HEK293 (cell line): ENCODE results near the gene MRPL28.

ENCODE experiments used
- KLF10 ChIP-seq: fragments of 450-650 bp; IDR thresholded peaks from 2 replicates; pipeline ENCODE4 v1.5.1; 2018; ENCODE audit warnings: missing biosample characterization, mild to moderate bottlenecking, missing genetic modification characterization
- KLF9 ChIP-seq: fragments of 450-650 bp; formaldehyde crosslinking; IDR thresholded peaks from 2 replicates; pipeline ENCODE4 v1.5.1; 2016; ENCODE audit warnings: missing biosample characterization, missing genetic modification characterization, low read depth
- ZNF121 ChIP-seq: fragments of 450-650 bp; formaldehyde crosslinking; IDR thresholded peaks from 2 replicates; pipeline ENCODE4 v1.5.1; 2016; ENCODE audit warnings: missing biosample characterization, missing genetic modification characterization
- ZNF202 ChIP-seq: fragments of 450-650 bp; formaldehyde crosslinking; IDR thresholded peaks from 2 replicates; pipeline ENCODE4 v1.5.1; 2016; ENCODE audit warnings: missing biosample characterization, missing genetic modification characterization, borderline replicate concordance
- ZNF274 ChIP-seq, 2 experiments: fragments of 200-500 bp in 1 of 2; fragments of 450-650 bp in 1 of 2; sonication (Bioruptor generic) in 1 of 2; formaldehyde crosslinking in 1 of 2; IDR thresholded peaks; 2 replicates each; pipeline versions ENCODE4 v1.5.1 to v1.6.1; 2014 to 2016; ENCODE audit warnings: borderline replicate concordance in 1 of 2, inconsistent platforms in 1 of 2, low read length in 1 of 2, missing biosample characterization in 1 of 2, missing genetic modification characterization in 1 of 2
- ZNF510 ChIP-seq: fragments of 450-650 bp; formaldehyde crosslinking; IDR thresholded peaks from 2 replicates; pipeline ENCODE4 v1.5.1; 2018; ENCODE audit warnings: mild to moderate bottlenecking, missing genetic modification characterization, missing biosample characterization; ENCODE audit not compliant: insufficient replicate concordance
- TF ChIP-seq, protein P1 (sequence below): fragments of 450-650 bp; formaldehyde crosslinking; IDR thresholded peaks from 2 replicates; pipeline ENCODE4 v1.5.1; 2016; ENCODE audit warnings: missing biosample characterization, missing genetic modification characterization, borderline replicate concordance
- TF ChIP-seq, protein P2 (sequence below): fragments of 450-650 bp; formaldehyde crosslinking; IDR thresholded peaks from 2 replicates; pipeline ENCODE4 v1.5.1; 2016; ENCODE audit warnings: missing biosample characterization, missing genetic modification characterization
- TF ChIP-seq, protein P3 (sequence below): sonication (generic); formaldehyde crosslinking; IDR thresholded peaks from 2 replicates; pipeline ENCODE4 v1.8.1; 2022; ENCODE audit warnings: mild to moderate bottlenecking, moderate library complexity, missing genetic modification reagents

DNA sequence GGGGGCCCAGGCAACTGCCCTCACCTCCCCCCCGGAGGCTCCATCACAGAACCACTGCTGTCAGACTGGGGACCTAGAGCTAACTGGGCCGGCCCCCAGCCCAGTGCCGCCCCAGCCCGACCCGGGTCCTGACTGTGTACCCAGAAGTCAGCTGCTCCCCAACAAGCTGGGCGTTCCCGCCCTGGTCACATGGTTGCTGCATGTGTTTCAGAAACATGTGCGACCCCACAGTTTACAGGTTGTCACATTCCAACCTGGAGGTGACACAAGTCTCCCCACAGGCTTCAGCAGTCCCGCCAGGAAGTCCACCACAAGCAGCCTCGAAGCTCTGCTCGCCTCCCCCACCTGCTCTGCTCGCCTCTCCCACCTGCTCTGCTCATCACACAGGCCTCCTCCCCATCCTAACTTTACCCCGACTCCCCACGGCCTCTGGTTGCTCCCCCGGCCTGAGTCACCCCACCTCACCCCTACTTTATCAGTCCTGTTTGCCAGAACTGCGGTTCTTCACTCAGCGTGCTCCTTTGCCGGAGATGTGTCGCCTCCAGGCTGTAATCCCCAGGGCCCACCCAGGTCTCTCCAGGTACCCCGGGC lies 968 bp downstream of the MRPL28 start:
- TF ChIP-seq ZNF121 (tag by site-specific recombination) = no peak
- TF ChIP-seq ZNF274 (IDR thresholded peaks at IDR 0.05; ENCODE audit: low read length) = no peak
- no peak for TF ChIP-seq ZNF274 (tag by site-specific recombination; IDR thresholded peaks at IDR 0.05; ENCODE audit: borderline replicate concordance)
- no peak for TF ChIP-seq KLF10 (tag by site-specific recombination)
- TF ChIP-seq ZNF510 (tag by site-specific recombination) = no peak
- TF ChIP-seq, protein P1, sequence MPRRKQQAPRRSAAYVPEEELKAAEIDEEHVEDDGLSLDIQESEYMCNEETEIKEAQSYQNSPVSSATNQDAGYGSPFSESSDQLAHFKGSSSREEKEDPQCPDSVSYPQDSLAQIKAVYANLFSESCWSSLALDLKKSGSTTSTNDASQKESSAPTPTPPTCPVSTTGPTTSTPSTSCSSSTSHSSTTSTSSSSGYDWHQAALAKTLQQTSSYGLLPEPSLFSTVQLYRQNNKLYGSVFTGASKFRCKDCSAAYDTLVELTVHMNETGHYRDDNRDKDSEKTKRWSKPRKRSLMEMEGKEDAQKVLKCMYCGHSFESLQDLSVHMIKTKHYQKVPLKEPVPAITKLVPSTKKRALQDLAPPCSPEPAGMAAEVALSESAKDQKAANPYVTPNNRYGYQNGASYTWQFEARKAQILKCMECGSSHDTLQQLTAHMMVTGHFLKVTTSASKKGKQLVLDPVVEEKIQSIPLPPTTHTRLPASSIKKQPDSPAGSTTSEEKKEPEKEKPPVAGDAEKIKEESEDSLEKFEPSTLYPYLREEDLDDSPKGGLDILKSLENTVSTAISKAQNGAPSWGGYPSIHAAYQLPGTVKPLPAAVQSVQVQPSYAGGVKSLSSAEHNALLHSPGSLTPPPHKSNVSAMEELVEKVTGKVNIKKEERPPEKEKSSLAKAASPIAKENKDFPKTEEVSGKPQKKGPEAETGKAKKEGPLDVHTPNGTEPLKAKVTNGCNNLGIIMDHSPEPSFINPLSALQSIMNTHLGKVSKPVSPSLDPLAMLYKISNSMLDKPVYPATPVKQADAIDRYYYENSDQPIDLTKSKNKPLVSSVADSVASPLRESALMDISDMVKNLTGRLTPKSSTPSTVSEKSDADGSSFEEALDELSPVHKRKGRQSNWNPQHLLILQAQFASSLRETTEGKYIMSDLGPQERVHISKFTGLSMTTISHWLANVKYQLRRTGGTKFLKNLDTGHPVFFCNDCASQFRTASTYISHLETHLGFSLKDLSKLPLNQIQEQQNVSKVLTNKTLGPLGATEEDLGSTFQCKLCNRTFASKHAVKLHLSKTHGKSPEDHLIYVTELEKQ (tag by site-specific recombination) = no peak
- no peak for TF ChIP-seq KLF9
- TF ChIP-seq, protein P2, sequence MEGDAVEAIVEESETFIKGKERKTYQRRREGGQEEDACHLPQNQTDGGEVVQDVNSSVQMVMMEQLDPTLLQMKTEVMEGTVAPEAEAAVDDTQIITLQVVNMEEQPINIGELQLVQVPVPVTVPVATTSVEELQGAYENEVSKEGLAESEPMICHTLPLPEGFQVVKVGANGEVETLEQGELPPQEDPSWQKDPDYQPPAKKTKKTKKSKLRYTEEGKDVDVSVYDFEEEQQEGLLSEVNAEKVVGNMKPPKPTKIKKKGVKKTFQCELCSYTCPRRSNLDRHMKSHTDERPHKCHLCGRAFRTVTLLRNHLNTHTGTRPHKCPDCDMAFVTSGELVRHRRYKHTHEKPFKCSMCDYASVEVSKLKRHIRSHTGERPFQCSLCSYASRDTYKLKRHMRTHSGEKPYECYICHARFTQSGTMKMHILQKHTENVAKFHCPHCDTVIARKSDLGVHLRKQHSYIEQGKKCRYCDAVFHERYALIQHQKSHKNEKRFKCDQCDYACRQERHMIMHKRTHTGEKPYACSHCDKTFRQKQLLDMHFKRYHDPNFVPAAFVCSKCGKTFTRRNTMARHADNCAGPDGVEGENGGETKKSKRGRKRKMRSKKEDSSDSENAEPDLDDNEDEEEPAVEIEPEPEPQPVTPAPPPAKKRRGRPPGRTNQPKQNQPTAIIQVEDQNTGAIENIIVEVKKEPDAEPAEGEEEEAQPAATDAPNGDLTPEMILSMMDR (tag by site-specific recombination) = no peak
- no peak for TF ChIP-seq ZNF202 (tag by site-specific recombination)
- TF ChIP-seq, protein P3, sequence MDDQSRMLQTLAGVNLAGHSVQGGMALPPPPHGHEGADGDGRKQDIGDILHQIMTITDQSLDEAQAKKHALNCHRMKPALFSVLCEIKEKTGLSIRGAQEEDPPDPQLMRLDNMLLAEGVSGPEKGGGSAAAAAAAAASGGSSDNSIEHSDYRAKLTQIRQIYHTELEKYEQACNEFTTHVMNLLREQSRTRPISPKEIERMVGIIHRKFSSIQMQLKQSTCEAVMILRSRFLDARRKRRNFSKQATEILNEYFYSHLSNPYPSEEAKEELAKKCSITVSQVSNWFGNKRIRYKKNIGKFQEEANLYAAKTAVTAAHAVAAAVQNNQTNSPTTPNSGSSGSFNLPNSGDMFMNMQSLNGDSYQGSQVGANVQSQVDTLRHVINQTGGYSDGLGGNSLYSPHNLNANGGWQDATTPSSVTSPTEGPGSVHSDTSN (CRISPR knock-in tag) = no peak
